Measurements from ENCODE around the gene KANTR. TPM values are rescaled to one million over a fixed set of nuclear protein-coding genes. Genes with fewer than 3 reads are reported as not detected.

KANTR gene
- total RNA-seq, 1 experiment from 2014 or later, result 7.7 TPM

GRCh38 chrX:53088136-53088974 is 5.6 kb upstream of the KANTR start:
- H2BK120ac ChIP-seq (ENCODE audit: low read depth, low read length, poor library complexity, severe bottlenecking), result no peak overlapping the region
- no peak overlapping the region for H3K56ac ChIP-seq (ENCODE audit: insufficient read length, low read depth, low read length)
- DNase-seq, result peak; percentile 88
- Mint-ChIP-seq H3K27ac (peak overlapping the region; percentile 95 to 98 (median 97)), H3K36me3 (ENCODE audit: insufficient read depth in 1 of 3, low read depth in 3 of 3) (peaks cover 29 to 48% (median 36%) of the 10 kb centered on the region in 3 experiments), H3K4me3 (peak overlapping the region; percentile 84 to 94), H3K9me3 (peaks cover 74 to 84% of the 10 kb centered on the region in 2 experiments), H3K27me3 (ENCODE audit: low read depth) (peaks cover 3% of the 10 kb centered on the region; the same call in 1 of the 2 replicates), H3K4me1 (peaks cover 4 to 17% of the 10 kb centered on the region in 2 experiments; a peak in 3 of 4 replicates)
- H4K5ac ChIP-seq (ENCODE audit: insufficient read length, low read depth, low read length), result no peak overlapping the region
- peak overlapping the region; percentile 83; the same call in 1 of the 2 replicates for H3K14ac ChIP-seq (ENCODE audit: insufficient read depth, low read length)
- no peak overlapping the region for H2BK5ac ChIP-seq (ENCODE audit: insufficient read length, low read length)
- peak overlapping the region; percentile 37 for H3K18ac ChIP-seq (ENCODE audit: insufficient read length, low read depth, low read length)
- no peak overlapping the region for H2AK5ac ChIP-seq (ENCODE audit: insufficient read length, low read length)
- no peak overlapping the region for H4K91ac ChIP-seq (ENCODE audit: insufficient read length, low read depth, low read length)
- H3K79me2 ChIP-seq (ENCODE audit: insufficient read depth, low read length), result no peaks in the 10 kb centered on the region
- no peak overlapping the region for H2AFZ ChIP-seq (ENCODE audit: low read length)
- no peaks in the 10 kb centered on the region for H4K20me1 ChIP-seq (ENCODE audit: control insufficient read depth, insufficient read depth, insufficient read length)
- H2BK12ac ChIP-seq (ENCODE audit: insufficient read length, low read depth, low read length), result no peak overlapping the region
- no peaks in the 10 kb centered on the region for H3K4me1 ChIP-seq (ENCODE audit: insufficient read depth, low read length)
- no peaks in the 10 kb centered on the region for H3K27me3 ChIP-seq (ENCODE audit: insufficient read depth, low read length)
- H3K79me1 ChIP-seq (ENCODE audit: insufficient read depth, low read depth, low read length, poor library complexity, severe bottlenecking), result no peaks in the 10 kb centered on the region
- H3T11ph ChIP-seq (ENCODE audit: low read length), result no peak overlapping the region
- H4K8ac ChIP-seq (replicated peaks; ENCODE audit: insufficient read length, low read depth, low read length), result no peak overlapping the region
- H3K9ac ChIP-seq (ENCODE audit: extremely low read depth, insufficient read length, low read length), result peak overlapping the region; percentile 33
- no CpG with 5 or more reads among the region's 51 CpGs for WGBS (ENCODE audit: extremely low coverage, insufficient read length, low lambda C conversion rate)
- no peak overlapping the region for H2BK15ac ChIP-seq (ENCODE audit: low read depth, low read length)
- H3K23ac ChIP-seq (ENCODE audit: insufficient read length, low read depth, low read length), result no peak overlapping the region
- H3K4me2 ChIP-seq (ENCODE audit: insufficient read depth, insufficient read length, low read length), result peak overlapping the region; percentile 68
- H3K4ac ChIP-seq (ENCODE audit: low read depth, low read length), result no peak overlapping the region; the same call in 1 of the 2 replicates
- peaks cover 39% of the 10 kb centered on the region for H3K9me3 ChIP-seq (ENCODE audit: control insufficient read depth, low read depth, low read length)
- peaks cover 6% of the 10 kb centered on the region for H3K23me2 ChIP-seq (ENCODE audit: insufficient read length, low read depth, low read length, poor library complexity, severe bottlenecking)
- H2BK20ac ChIP-seq (ENCODE audit: low read depth, low read length, poor library complexity, severe bottlenecking), result no peak overlapping the region
- no peak for TF ChIP-seq CTCF (conservative IDR thresholded peaks at IDR 0.05)
- no peak overlapping the region for H3K27ac ChIP-seq (ENCODE audit: insufficient read length, low read depth, low read length)

Measured in H9 (cell line).